ENCODE data around the gene MORN4. TPM values are rescaled to one million over a fixed set of nuclear protein-coding genes. Genes with fewer than 3 reads are reported as not detected.

Gene MORN4
- total RNA-seq, 1 experiment from 2014 or later: 11.9 TPM

DNA sequence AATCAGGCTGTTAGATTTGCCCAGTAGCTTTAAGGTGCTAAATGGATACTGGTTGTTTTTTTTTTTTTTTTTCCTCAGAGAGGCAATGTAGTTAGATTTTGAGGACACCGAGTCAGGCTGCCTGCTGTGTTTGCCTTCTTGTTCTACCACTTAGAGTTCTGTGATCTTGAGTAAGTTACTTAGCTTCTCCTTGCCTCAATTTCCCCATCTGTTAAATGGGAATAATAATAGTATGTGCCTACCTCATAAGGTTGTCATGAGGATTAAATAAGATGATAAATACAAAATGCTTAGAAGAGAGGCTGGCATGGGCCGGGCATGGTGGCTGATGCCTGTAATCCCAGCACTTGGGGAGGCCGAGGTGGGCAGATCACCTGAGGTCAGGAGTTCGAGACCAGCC, 14.6 kb downstream of the MORN4 start:
- H2BK12ac ChIP-seq (ENCODE audit: insufficient read length, low read depth, low read length): no peak overlapping the region
- H2AK5ac ChIP-seq (ENCODE audit: insufficient read length, low read length): no peak overlapping the region
- H3K18ac ChIP-seq (ENCODE audit: insufficient read length, low read depth, low read length): no peak overlapping the region
- no peak overlapping the region for H2BK120ac ChIP-seq (ENCODE audit: low read depth, low read length, poor library complexity, severe bottlenecking)
- H3K4ac ChIP-seq (ENCODE audit: low read depth, low read length): no peak overlapping the region
- no peak overlapping the region for H3T11ph ChIP-seq (ENCODE audit: low read length)
- H4K91ac ChIP-seq (ENCODE audit: insufficient read length, low read depth, low read length): no peak overlapping the region
- H4K8ac ChIP-seq (replicated peaks; ENCODE audit: insufficient read length, low read depth, low read length): no peak overlapping the region
- Mint-ChIP-seq H3K4me3 (no peak overlapping the region), H3K36me3 (ENCODE audit: insufficient read depth in 1 of 3, low read depth in 3 of 3) (0 out of 7 replicates have a peak, but pooled peaks cover 3 to 5% (median 4%) of the 10 kb centered on the region in 3 experiments), H3K4me1 (no peaks in the 10 kb centered on the region), H3K27ac (no peak overlapping the region), H3K9me3 (no peaks in the 10 kb centered on the region), H3K27me3 (ENCODE audit: low read depth) (no peaks in the 10 kb centered on the region)
- no peaks in the 10 kb centered on the region for H3K23me2 ChIP-seq (ENCODE audit: insufficient read length, low read depth, low read length, poor library complexity, severe bottlenecking)
- no peaks in the 10 kb centered on the region for H3K79me1 ChIP-seq (ENCODE audit: insufficient read depth, low read depth, low read length, poor library complexity, severe bottlenecking)
- H3K9me3 ChIP-seq (ENCODE audit: control insufficient read depth, low read depth, low read length): no peaks in the 10 kb centered on the region
- H3K4me2 ChIP-seq (ENCODE audit: insufficient read depth, insufficient read length, low read length): no peak overlapping the region
- H3K27me3 ChIP-seq (ENCODE audit: insufficient read depth, low read length): no peaks in the 10 kb centered on the region
- no peak overlapping the region for H3K14ac ChIP-seq (ENCODE audit: insufficient read depth, low read length)
- no peak overlapping the region for H3K56ac ChIP-seq (ENCODE audit: insufficient read length, low read depth, low read length)
- no peak overlapping the region for H2BK5ac ChIP-seq (ENCODE audit: insufficient read length, low read length)
- TF ChIP-seq, protein P1, sequence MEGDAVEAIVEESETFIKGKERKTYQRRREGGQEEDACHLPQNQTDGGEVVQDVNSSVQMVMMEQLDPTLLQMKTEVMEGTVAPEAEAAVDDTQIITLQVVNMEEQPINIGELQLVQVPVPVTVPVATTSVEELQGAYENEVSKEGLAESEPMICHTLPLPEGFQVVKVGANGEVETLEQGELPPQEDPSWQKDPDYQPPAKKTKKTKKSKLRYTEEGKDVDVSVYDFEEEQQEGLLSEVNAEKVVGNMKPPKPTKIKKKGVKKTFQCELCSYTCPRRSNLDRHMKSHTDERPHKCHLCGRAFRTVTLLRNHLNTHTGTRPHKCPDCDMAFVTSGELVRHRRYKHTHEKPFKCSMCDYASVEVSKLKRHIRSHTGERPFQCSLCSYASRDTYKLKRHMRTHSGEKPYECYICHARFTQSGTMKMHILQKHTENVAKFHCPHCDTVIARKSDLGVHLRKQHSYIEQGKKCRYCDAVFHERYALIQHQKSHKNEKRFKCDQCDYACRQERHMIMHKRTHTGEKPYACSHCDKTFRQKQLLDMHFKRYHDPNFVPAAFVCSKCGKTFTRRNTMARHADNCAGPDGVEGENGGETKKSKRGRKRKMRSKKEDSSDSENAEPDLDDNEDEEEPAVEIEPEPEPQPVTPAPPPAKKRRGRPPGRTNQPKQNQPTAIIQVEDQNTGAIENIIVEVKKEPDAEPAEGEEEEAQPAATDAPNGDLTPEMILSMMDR (conservative IDR thresholded peaks at IDR 0.05): no peak
- no peak for DNase-seq
- no peak overlapping the region for H2BK15ac ChIP-seq (ENCODE audit: low read depth, low read length)
- H3K4me1 ChIP-seq (ENCODE audit: insufficient read depth, low read length): no peaks in the 10 kb centered on the region
- no peak overlapping the region for H3K23ac ChIP-seq (ENCODE audit: insufficient read length, low read depth, low read length)
- H3K79me2 ChIP-seq (ENCODE audit: insufficient read depth, low read length): no peaks in the 10 kb centered on the region
- WGBS (ENCODE audit: extremely low coverage, insufficient read length, low lambda C conversion rate): no CpG with 5 or more reads among the region's 4 CpGs
- no peak overlapping the region for H3K27ac ChIP-seq (ENCODE audit: insufficient read length, low read depth, low read length)
- H4K20me1 ChIP-seq (ENCODE audit: control insufficient read depth, insufficient read depth, insufficient read length): no peaks in the 10 kb centered on the region
- H4K5ac ChIP-seq (ENCODE audit: insufficient read length, low read depth, low read length): no peak overlapping the region
- H2BK20ac ChIP-seq (ENCODE audit: low read depth, low read length, poor library complexity, severe bottlenecking): no peak overlapping the region
- H3K9ac ChIP-seq (ENCODE audit: extremely low read depth, insufficient read length, low read length): no peak overlapping the region
- no peak overlapping the region for H2AFZ ChIP-seq (ENCODE audit: low read length)

Data from H9 (cell line).